Measurements from ENCODE around the gene CCDC71L.
"Not testable (repeated sequence)": the region's sequence is repeated elsewhere in the genome, so short reads cannot be mapped to it uniquely, and the experiment has no call there.

CCDC71L gene

GRCh38 chr7:106678795-106679152 is 17.8 kb upstream of the CCDC71L start:
- no peak for ATAC-seq
- TF ChIP-seq GLIS3 (CRISPR knock-in tag; IDR thresholded peaks at IDR 0.05), result no peak

GRCh38 chr7:106676506-106676905 is 15.5 kb upstream of the CCDC71L start:
- ATAC-seq, result not testable (repeated sequence)

GRCh38 chr7:106673688-106674087 is 12.7 kb upstream of the CCDC71L start:
- not testable (repeated sequence) for ATAC-seq

GRCh38 chr7:106671930-106672329 is 11.0 kb upstream of the CCDC71L start:
- ATAC-seq, result not testable (repeated sequence)

GRCh38 chr7:106671160-106671559 is 10.2 kb upstream of the CCDC71L start:
- no peak for ATAC-seq
- TF ChIP-seq ARNTL (CRISPR knock-in tag; IDR thresholded peaks at IDR 0.05; ENCODE audit: borderline replicate concordance, low read depth), result no peak

GRCh38 chr7:106668861-106669524 is 8.0 kb upstream of the CCDC71L start:
- ATAC-seq, result no peak
- TF ChIP-seq ZNF70 (CRISPR knock-in tag; IDR thresholded peaks at IDR 0.05) (no peak), CREB5 (CRISPR knock-in tag; IDR thresholded peaks at IDR 0.05; ENCODE audit: low read depth) (no peak), ARNTL (CRISPR knock-in tag; IDR thresholded peaks at IDR 0.05; ENCODE audit: borderline replicate concordance, low read depth) (no peak), ZNF565 (CRISPR knock-in tag; conservative IDR thresholded peaks at IDR 0.05; ENCODE audit: low read depth) (no peak), TCF4 (CRISPR knock-in tag; IDR thresholded peaks at IDR 0.05; ENCODE audit: borderline replicate concordance) (no peak), SNAI2 (CRISPR knock-in tag; IDR thresholded peaks at IDR 0.05) (no peak)

GRCh38 chr7:106666353-106666752 is 5.4 kb upstream of the CCDC71L start:
- no peak for ATAC-seq
- TF ChIP-seq CSDC2 (CRISPR knock-in tag; IDR thresholded peaks at IDR 0.05) (no peak), SNAI2 (CRISPR knock-in tag; IDR thresholded peaks at IDR 0.05) (no peak), TCF4 (CRISPR knock-in tag; IDR thresholded peaks at IDR 0.05; ENCODE audit: borderline replicate concordance) (no peak), ZNF565 (CRISPR knock-in tag; conservative IDR thresholded peaks at IDR 0.05; ENCODE audit: low read depth) (no peak), ZFP3 (CRISPR knock-in tag; IDR thresholded peaks at IDR 0.05) (no peak), PATZ1 (CRISPR knock-in tag; IDR thresholded peaks at IDR 0.05; ENCODE audit: borderline replicate concordance) (no peak), POU6F1 (CRISPR knock-in tag; IDR thresholded peaks at IDR 0.05; ENCODE audit: borderline replicate concordance, low read depth) (no peak), ZNF8 (CRISPR knock-in tag; IDR thresholded peaks at IDR 0.05) (no peak), ZC3H10 (CRISPR knock-in tag; IDR thresholded peaks at IDR 0.05) (no peak), GLIS3 (CRISPR knock-in tag; IDR thresholded peaks at IDR 0.05) (no peak), CSRNP3 (CRISPR knock-in tag; IDR thresholded peaks at IDR 0.05) (no peak), ISL1 (CRISPR knock-in tag; IDR thresholded peaks at IDR 0.05) (no peak), ZFP30 (CRISPR knock-in tag; IDR thresholded peaks at IDR 0.05) (no peak), ESRRG (CRISPR knock-in tag; IDR thresholded peaks at IDR 0.05) (no peak), PPARA (CRISPR knock-in tag; IDR thresholded peaks at IDR 0.05; ENCODE audit: borderline replicate concordance) (no peak)
